GM12878 (cell line): ENCODE results near the gene FOXP1. TPM values are rescaled to one million over a fixed set of nuclear protein-coding genes. Genes with fewer than 3 reads are reported as not detected.

Experiments
- ATAC-seq: fragments of 200-7000 bp; cut with Tn5 transposase; 3 replicates; pipeline ENCODE4 v1.9.1; 2020; ENCODE audit warnings: mild to moderate bottlenecking, moderate library complexity
- BruUV-seq: library from RNA; stranded (reverse); fragments of 400-500 nt; replicated peaks from 2 replicates; lab custom pipeline; 2021; lab: Mats Ljungman, UMichigan
- CTCF ChIA-PET: fragments of 300-600 bp; sonication (Branson Sonifier 250); formaldehyde crosslinking; extraction: SDS; loops from one replicate; lab custom pipeline; 2021; ENCODE audit warnings: inconsistent platforms; lab: Yijun Ruan, JAX
- POLR2A ChIA-PET: fragments of 350-600 bp; formaldehyde crosslinking; extraction: SDS; loops from one replicate; lab custom pipeline; 2021; ENCODE audit warnings: inconsistent platforms; lab: Charles Lee
- RAD21 ChIA-PET: fragments of 300-600 bp; sonication (Branson Sonifier 250); formaldehyde crosslinking; loops from one replicate; lab custom pipeline; 2023; ENCODE audit warnings: antibody characterized with exemption; ENCODE audit not compliant: unreplicated experiment; lab: Charles Lee
- SMC1A ChIA-PET: fragments of 300-600 bp; sonication (Branson Sonifier 250); formaldehyde crosslinking; loops from one replicate; lab custom pipeline; 2023; ENCODE audit not compliant: unreplicated experiment, uncharacterized antibody; lab: Charles Lee
- DNase-seq: peaks from one replicate; pipeline ENCODE4 v3.0.0-alpha.2; 2011; ENCODE audit warnings: low read depth, low spot score
- FAIRE-seq: peaks from 3 replicates; lab custom pipeline; 2011; peaks lifted over from hg19 to GRCh38; lab: Jason Lieb, UNC
- H2AFZ ChIP-seq: 2 replicates; pipeline ENCODE4 v1.6.0; 2011; ENCODE audit warnings: low read depth, low read length, control low read depth; ENCODE audit not compliant: control insufficient read depth
- H3K27ac ChIP-seq: 2 replicates; pipeline ENCODE4 v1.5.1; 2011; ENCODE audit warnings: control low read depth; ENCODE audit not compliant: control insufficient read depth, insufficient read depth
- H3K27me3 ChIP-seq, 2 experiments: replicated peaks in 1 of 2; 2 replicates each; pipeline versions ENCODE4 v1.6.0 to v1.6.1; 2011; ENCODE audit warnings: low read length in 1 of 2; ENCODE audit not compliant: control insufficient read depth in 2 of 2, insufficient read depth in 2 of 2
- H3K36me3 ChIP-seq, 2 experiments: 2 replicates each; pipeline ENCODE4 v1.5.1; 2011; ENCODE audit warnings: low read length in 1 of 2; ENCODE audit not compliant: control insufficient read depth in 2 of 2, insufficient read depth in 2 of 2
- H3K4me1 ChIP-seq: 2 replicates; pipeline ENCODE4 v1.6.1; 2011; ENCODE audit warnings: mild to moderate bottlenecking, low read length, moderate library complexity, mixed read lengths; ENCODE audit not compliant: control insufficient read depth, insufficient read depth
- H3K4me2 ChIP-seq: 2 replicates; pipeline ENCODE4 v1.6.0; 2011; ENCODE audit warnings: control low read depth; ENCODE audit not compliant: control insufficient read depth, insufficient read depth
- H3K4me3 ChIP-seq: fragments of 200-600 bp; sonication (generic); 2 replicates; pipeline ENCODE4 v1.5.1; 2016
- H3K79me2 ChIP-seq: 2 replicates; pipeline ENCODE4 v1.6.0; 2011; ENCODE audit warnings: low read length; ENCODE audit not compliant: control insufficient read depth, insufficient read depth
- H3K9ac ChIP-seq: 2 replicates; pipeline ENCODE4 v1.8.0; 2011; ENCODE audit warnings: low read length, control low read depth, mixed read lengths; ENCODE audit not compliant: control insufficient read depth, insufficient read depth
- H3K9me3 ChIP-seq: replicated peaks from 3 replicates; pipeline ENCODE4 v1.5.1; 2011; ENCODE audit warnings: mild to moderate bottlenecking, low read length; ENCODE audit not compliant: control insufficient read depth, insufficient read depth
- H4K20me1 ChIP-seq: 2 replicates; pipeline ENCODE4 v1.6.0; 2011; ENCODE audit not compliant: control insufficient read depth, insufficient read depth
- ASH2L ChIP-seq: fragments of 300-600, 200-600 bp; sonication (generic); IDR thresholded peaks from 2 replicates; pipeline ENCODE4 v1.6.1; 2017; ENCODE audit warnings: low read depth, mild to moderate bottlenecking, borderline replicate concordance
- BHLHE40 ChIP-seq, 2 experiments: fragments of 450-650 bp in 1 of 2; IDR thresholded peaks; 2 replicates each; pipeline ENCODE4 v1.6.1; 2011 to 2017; ENCODE audit warnings: low read depth in 2 of 2, borderline replicate concordance in 1 of 2, improper control_type of control experiment in 1 of 2, low read length in 1 of 2, mild to moderate bottlenecking in 1 of 2
- CBX3 ChIP-seq: fragments of 200-600 bp; sonication (generic); IDR thresholded peaks from 2 replicates; pipeline ENCODE4 v1.6.1; 2016; ENCODE audit warnings: low read depth, borderline replicate concordance
- CBX5 ChIP-seq: sonication (generic); IDR thresholded peaks from 2 replicates; pipeline ENCODE4 v1.6.1; 2016; ENCODE audit warnings: low read depth, moderate library complexity, mild to moderate bottlenecking, inconsistent platforms
- EP300 ChIP-seq, 2 experiments: fragments of 150-350 bp in 1 of 2; IDR thresholded peaks; 2 replicates each; pipeline ENCODE4 v1.6.1; 2011 to 2012; ENCODE audit warnings: low read depth in 2 of 2, low read length in 2 of 2, borderline replicate concordance in 1 of 2, improper control_type of control experiment in 1 of 2, inconsistent platforms in 1 of 2; ENCODE audit not compliant: control insufficient read depth in 1 of 2
- FOS ChIP-seq: IDR thresholded peaks from 3 replicates; pipeline ENCODE4 v1.6.1; 2011; ENCODE audit warnings: borderline replicate concordance; ENCODE audit not compliant: insufficient read length; ENCODE audit errors: extremely low read depth
- IRF4 ChIP-seq: IDR thresholded peaks from 2 replicates; pipeline ENCODE4 v1.6.1; 2011; ENCODE audit warnings: low read depth, low read length
- MLLT1 ChIP-seq: fragments of 450-650 bp; IDR thresholded peaks from 2 replicates; pipeline ENCODE4 v1.6.1; 2016; ENCODE audit warnings: mild to moderate bottlenecking
- PAX8 ChIP-seq: fragments of 450-650 bp; IDR thresholded peaks from 2 replicates; pipeline ENCODE4 v1.6.1; 2017; ENCODE audit warnings: mild to moderate bottlenecking, moderate library complexity
- PBX3 ChIP-seq: IDR thresholded peaks from 2 replicates; pipeline ENCODE4 v1.6.1; 2011; ENCODE audit warnings: mild to moderate bottlenecking, low read depth, low read length, moderate library complexity; ENCODE audit not compliant: insufficient replicate concordance
- POLR2AphosphoS5 ChIP-seq: IDR thresholded peaks from 2 replicates; pipeline ENCODE4 v1.6.1; 2011; ENCODE audit warnings: mild to moderate bottlenecking, low read length, inconsistent platforms
- SIX5 ChIP-seq: IDR thresholded peaks from 2 replicates; pipeline ENCODE4 v1.6.1; 2011; ENCODE audit warnings: mild to moderate bottlenecking, low read depth, low read length, moderate library complexity; ENCODE audit not compliant: severe bottlenecking
- SMARCA5 ChIP-seq: fragments of 450-650 bp; IDR thresholded peaks from 2 replicates; pipeline ENCODE4 v1.6.1; 2017; ENCODE audit warnings: mild to moderate bottlenecking
- ZNF24 ChIP-seq: fragments of 450-650 bp; IDR thresholded peaks from 2 replicates; pipeline ENCODE4 v1.6.1; 2017; ENCODE audit warnings: antibody characterized with exemption, mild to moderate bottlenecking
- ZSCAN29 ChIP-seq: fragments of 450-650 bp; IDR thresholded peaks from 2 replicates; pipeline ENCODE4 v1.6.1; 2017; ENCODE audit warnings: mild to moderate bottlenecking, moderate library complexity
- ZZZ3 ChIP-seq: IDR thresholded peaks from 2 replicates; pipeline ENCODE4 v1.6.1; 2011; ENCODE audit warnings: low read depth; ENCODE audit not compliant: control insufficient read depth, insufficient read length
- WGBS: methylation state at CpG from one replicate; pipeline ENCODE4 v1.1.6; 2016; ENCODE audit warnings: low lambda C conversion rate; ENCODE audit not compliant: insufficient replicate concordance, insufficient coverage; ENCODE audit errors: missing lambda C conversion rate; 5-methylcytosine and 5-hydroxymethylcytosine counted together
- in situ Hi-C: fragments of 300-500 bp; cut with MboI; formaldehyde crosslinking; loops from 9 replicates; pipeline ENCODE4 v1.14.3; 2018; ENCODE audit warnings: mixed read lengths
- intact Hi-C: fragments of 100-400 bp; cut with micrococcal nuclease; formaldehyde crosslinking; loops from one replicate; pipeline ENCODE4 v1.14.2; 2022; ENCODE audit not compliant: unreplicated experiment
- polyA plus RNA-seq, 11 experiments: library from polyadenylated mRNA; depleted of rRNA in 4 of 11; unstranded in 6 of 11; stranded (reverse) in 5 of 11; fragments of >200 nt; fragmentation: Nextera tagmentation in 4 of 11; fragmentation: Illumina TruSeq in 1 of 11; extraction: Ambion mirVana in 4 of 11; extraction: Trizol in 1 of 11; gene quantifications; 1 replicate in 1 of 11; 2 replicates in 10 of 11; pipeline versions ENCODE4 v1.2.1 to v1.2.3, GENCODE V29; 2011 to 2016; ENCODE audit warnings: inconsistent platforms in 2 of 11, missing spikeins in 2 of 11, low read depth in 1 of 11
- total RNA-seq, 4 experiments: library from RNA; depleted of rRNA in 3 of 4; stranded (reverse); fragments of >200 nt in 3 of 4; fragmentation: Illumina TruSeq in 1 of 4; extraction: Trizol in 1 of 4; gene quantifications; 2 replicates each; pipeline versions ENCODE4 v1.2.1 to v1.2.3, GENCODE V29; 2013 to 2021

Gene FOXP1
- total and polyA plus RNA-seq, 10 of the 15 experiments (the other 5 are each of a cell fraction or from before 2014, with no cell fraction given), result 0.05 to 1.6 (median 0.20) TPM; not detected in 1

GRCh38 chr3:71313844-71314243 is 269.7 kb downstream of the FOXP1 start:
- no TSS peak for BruUV-seq
- SMC1A ChIA-PET, result interaction anchor here (1.1 kb wide), 1 partner anchor 201 kb away, joined by 3 read pairs; no protein-coding TSS in a partner anchor
- Histone ChIP-seq H3K27ac (no peak overlapping the region), H3K4me3 (no peak overlapping the region), H3K9me3 (no peaks in the 10 kb centered on the region), H3K79me2 (no peaks in the 10 kb centered on the region), H3K36me3 (no peaks in the 10 kb centered on the region), H3K9ac (no peak overlapping the region), H3K4me1 (no peaks in the 10 kb centered on the region), H2AFZ (no peak overlapping the region), H3K27me3 (peaks cover 2 to 4% of the 10 kb centered on the region in 2 experiments; a peak in 1 of 4 replicates), H4K20me1 (no peaks in the 10 kb centered on the region), H3K4me2 (no peak overlapping the region)
- in situ Hi-C loops (no loop called here), intact Hi-C loops (no loop called here)
- DNase-seq (no peak), FAIRE-seq (no peak), ATAC-seq (no peak)
- CTCF ChIA-PET, result no interaction called here
- POLR2A ChIA-PET, result no interaction called here
- RAD21 ChIA-PET, result no interaction called here
- TF ChIP-seq IRF4 (no peak), ZSCAN29 (no peak), SIX5 (no peak)
- WGBS, result 91% methylated on average over 2 of the region's 2 CpGs

GRCh38 chr3:71312461-71312860 is 271.1 kb downstream of the FOXP1 start:
- DNase-seq (no peak), ATAC-seq (no peak), FAIRE-seq (no peak)
- no peaks in the 10 kb centered on the region for H3K36me3 ChIP-seq
- H3K27ac ChIP-seq, result no peak overlapping the region
- no peaks in the 10 kb centered on the region for H3K9me3 ChIP-seq
- SMC1A ChIA-PET, result interaction anchor here (1.2 kb wide), 2 partner anchors 16 to 85 kb away, joined by 3 to 6 read pairs; no protein-coding TSS in a partner anchor
- no peaks in the 10 kb centered on the region for H3K79me2 ChIP-seq
- CTCF ChIA-PET, result no interaction called here
- peaks cover 2 to 4% of the 10 kb centered on the region in 2 experiments; a peak in 1 of 4 replicates for H3K27me3 ChIP-seq
- H2AFZ ChIP-seq, result no peak overlapping the region
- no peaks in the 10 kb centered on the region for H3K4me1 ChIP-seq
- H4K20me1 ChIP-seq, result no peaks in the 10 kb centered on the region
- POLR2A ChIA-PET, result no interaction called here
- WGBS, result 43% methylated on average over 5 of the region's 5 CpGs
- in situ Hi-C loops (no loop called here), intact Hi-C loops (no loop called here)
- no TSS peak for BruUV-seq
- no peak overlapping the region for H3K4me2 ChIP-seq
- H3K9ac ChIP-seq, result no peak overlapping the region
- RAD21 ChIA-PET, result no interaction called here
- no peak overlapping the region for H3K4me3 ChIP-seq
- no peak for TF ChIP-seq MLLT1
- TF ChIP-seq PBX3, result no peak
- TF ChIP-seq BHLHE40 (IDR thresholded peaks at IDR 0.05; ENCODE audit: borderline replicate concordance in 1 of 2, low read depth in 2 of 2, low read length in 1 of 2), result no peak
- TF ChIP-seq PAX8, result no peak
- TF ChIP-seq CBX3, result no peak
- TF ChIP-seq CBX5, result no peak
- TF ChIP-seq POLR2AphosphoS5, result no peak
- TF ChIP-seq EP300 (IDR thresholded peaks at IDR 0.05; ENCODE audit: borderline replicate concordance in 1 of 2, control insufficient read depth in 1 of 2, low read depth in 2 of 2, low read length in 2 of 2), result no peak
- TF ChIP-seq FOS, result no peak
- no peak for TF ChIP-seq ZZZ3
- no peak for TF ChIP-seq ZNF24
- TF ChIP-seq ASH2L, result no peak
- TF ChIP-seq SMARCA5, result no peak
